HL-60 (cell line): ENCODE measurements around the gene PPP2R2D.

Experiments used
- POLR2AphosphoS5 ChIP-seq: IDR thresholded peaks from 2 replicates; pipeline ENCODE4 v1.6.1; 2012; ENCODE audit warnings: low read depth
- TF ChIP-seq, protein P1 (sequence below): IDR thresholded peaks from one replicate; pipeline ENCODE4 v1.5.1; 2011; ENCODE audit warnings: low read length, control low read depth, inconsistent platforms; ENCODE audit not compliant: insufficient read depth
- TF ChIP-seq, protein P2 (sequence below): IDR thresholded peaks from 2 replicates; pipeline ENCODE4 v1.6.1; 2012; ENCODE audit warnings: low read depth; ENCODE audit not compliant: insufficient replicate concordance

DNA sequence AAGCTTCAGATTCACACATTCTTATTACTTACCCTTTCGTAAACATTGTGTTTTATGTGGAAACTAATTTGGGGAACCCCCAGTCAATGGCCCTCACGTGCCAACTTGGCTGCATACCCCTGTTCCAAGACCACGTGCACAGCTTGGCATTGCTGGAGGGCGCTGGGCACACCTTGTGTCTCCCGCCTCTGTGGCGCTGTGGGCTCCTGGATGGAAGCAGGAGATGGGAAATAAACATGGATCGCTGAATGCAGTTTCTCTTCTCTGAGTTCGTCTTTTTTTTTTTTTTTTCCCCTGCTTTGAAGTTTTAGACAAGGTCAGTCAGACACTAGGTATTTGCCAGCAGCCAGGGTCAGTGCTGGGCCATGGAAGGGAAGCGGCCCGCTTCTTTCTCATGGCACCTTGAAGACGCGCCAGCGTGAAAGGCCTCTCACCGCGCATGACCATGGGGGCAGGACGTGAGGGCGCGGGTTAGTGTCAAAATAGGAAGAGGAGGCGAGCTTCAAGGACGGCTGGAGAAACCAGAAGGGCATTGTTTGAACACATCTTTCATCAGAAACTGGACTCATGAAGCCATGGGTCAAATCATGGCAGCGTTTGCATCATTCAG, 53.7 kb downstream of the PPP2R2D start:
- TF ChIP-seq, protein P1, sequence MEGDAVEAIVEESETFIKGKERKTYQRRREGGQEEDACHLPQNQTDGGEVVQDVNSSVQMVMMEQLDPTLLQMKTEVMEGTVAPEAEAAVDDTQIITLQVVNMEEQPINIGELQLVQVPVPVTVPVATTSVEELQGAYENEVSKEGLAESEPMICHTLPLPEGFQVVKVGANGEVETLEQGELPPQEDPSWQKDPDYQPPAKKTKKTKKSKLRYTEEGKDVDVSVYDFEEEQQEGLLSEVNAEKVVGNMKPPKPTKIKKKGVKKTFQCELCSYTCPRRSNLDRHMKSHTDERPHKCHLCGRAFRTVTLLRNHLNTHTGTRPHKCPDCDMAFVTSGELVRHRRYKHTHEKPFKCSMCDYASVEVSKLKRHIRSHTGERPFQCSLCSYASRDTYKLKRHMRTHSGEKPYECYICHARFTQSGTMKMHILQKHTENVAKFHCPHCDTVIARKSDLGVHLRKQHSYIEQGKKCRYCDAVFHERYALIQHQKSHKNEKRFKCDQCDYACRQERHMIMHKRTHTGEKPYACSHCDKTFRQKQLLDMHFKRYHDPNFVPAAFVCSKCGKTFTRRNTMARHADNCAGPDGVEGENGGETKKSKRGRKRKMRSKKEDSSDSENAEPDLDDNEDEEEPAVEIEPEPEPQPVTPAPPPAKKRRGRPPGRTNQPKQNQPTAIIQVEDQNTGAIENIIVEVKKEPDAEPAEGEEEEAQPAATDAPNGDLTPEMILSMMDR = no peak
- no peak for TF ChIP-seq POLR2AphosphoS5
- TF ChIP-seq, protein P2, sequence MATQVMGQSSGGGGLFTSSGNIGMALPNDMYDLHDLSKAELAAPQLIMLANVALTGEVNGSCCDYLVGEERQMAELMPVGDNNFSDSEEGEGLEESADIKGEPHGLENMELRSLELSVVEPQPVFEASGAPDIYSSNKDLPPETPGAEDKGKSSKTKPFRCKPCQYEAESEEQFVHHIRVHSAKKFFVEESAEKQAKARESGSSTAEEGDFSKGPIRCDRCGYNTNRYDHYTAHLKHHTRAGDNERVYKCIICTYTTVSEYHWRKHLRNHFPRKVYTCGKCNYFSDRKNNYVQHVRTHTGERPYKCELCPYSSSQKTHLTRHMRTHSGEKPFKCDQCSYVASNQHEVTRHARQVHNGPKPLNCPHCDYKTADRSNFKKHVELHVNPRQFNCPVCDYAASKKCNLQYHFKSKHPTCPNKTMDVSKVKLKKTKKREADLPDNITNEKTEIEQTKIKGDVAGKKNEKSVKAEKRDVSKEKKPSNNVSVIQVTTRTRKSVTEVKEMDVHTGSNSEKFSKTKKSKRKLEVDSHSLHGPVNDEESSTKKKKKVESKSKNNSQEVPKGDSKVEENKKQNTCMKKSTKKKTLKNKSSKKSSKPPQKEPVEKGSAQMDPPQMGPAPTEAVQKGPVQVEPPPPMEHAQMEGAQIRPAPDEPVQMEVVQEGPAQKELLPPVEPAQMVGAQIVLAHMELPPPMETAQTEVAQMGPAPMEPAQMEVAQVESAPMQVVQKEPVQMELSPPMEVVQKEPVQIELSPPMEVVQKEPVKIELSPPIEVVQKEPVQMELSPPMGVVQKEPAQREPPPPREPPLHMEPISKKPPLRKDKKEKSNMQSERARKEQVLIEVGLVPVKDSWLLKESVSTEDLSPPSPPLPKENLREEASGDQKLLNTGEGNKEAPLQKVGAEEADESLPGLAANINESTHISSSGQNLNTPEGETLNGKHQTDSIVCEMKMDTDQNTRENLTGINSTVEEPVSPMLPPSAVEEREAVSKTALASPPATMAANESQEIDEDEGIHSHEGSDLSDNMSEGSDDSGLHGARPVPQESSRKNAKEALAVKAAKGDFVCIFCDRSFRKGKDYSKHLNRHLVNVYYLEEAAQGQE = no peak
